GM12878 (cell line): ENCODE measurements around the gene RAP1GAP2. TPM values are rescaled to one million over a fixed set of nuclear protein-coding genes. Genes with fewer than 3 reads are reported as not detected.

Experiments used
- ATAC-seq: fragments of 200-7000 bp; cut with Tn5 transposase; 3 replicates; pipeline ENCODE4 v1.9.1; 2020; ENCODE audit warnings: mild to moderate bottlenecking, moderate library complexity
- BruUV-seq: library from RNA; stranded (reverse); fragments of 400-500 nt; replicated peaks from 2 replicates; lab custom pipeline; 2021; lab: Mats Ljungman, UMichigan
- CTCF ChIA-PET: fragments of 300-600 bp; sonication (Branson Sonifier 250); formaldehyde crosslinking; extraction: SDS; loops from one replicate; lab custom pipeline; 2021; ENCODE audit warnings: inconsistent platforms; lab: Yijun Ruan, JAX
- POLR2A ChIA-PET: fragments of 350-600 bp; formaldehyde crosslinking; extraction: SDS; loops from one replicate; lab custom pipeline; 2021; ENCODE audit warnings: inconsistent platforms; lab: Charles Lee
- RAD21 ChIA-PET: fragments of 300-600 bp; sonication (Branson Sonifier 250); formaldehyde crosslinking; loops from one replicate; lab custom pipeline; 2023; ENCODE audit warnings: antibody characterized with exemption; ENCODE audit not compliant: unreplicated experiment; lab: Charles Lee
- SMC1A ChIA-PET: fragments of 300-600 bp; sonication (Branson Sonifier 250); formaldehyde crosslinking; loops from one replicate; lab custom pipeline; 2023; ENCODE audit not compliant: unreplicated experiment, uncharacterized antibody; lab: Charles Lee
- DNase-seq: peaks from one replicate; pipeline ENCODE4 v3.0.0-alpha.2; 2011; ENCODE audit warnings: low read depth, low spot score
- FAIRE-seq: peaks from 3 replicates; lab custom pipeline; 2011; peaks lifted over from hg19 to GRCh38; lab: Jason Lieb, UNC
- H2AFZ ChIP-seq: 2 replicates; pipeline ENCODE4 v1.6.0; 2011; ENCODE audit warnings: low read depth, low read length, control low read depth; ENCODE audit not compliant: control insufficient read depth
- H3K27ac ChIP-seq: 2 replicates; pipeline ENCODE4 v1.5.1; 2011; ENCODE audit warnings: control low read depth; ENCODE audit not compliant: control insufficient read depth, insufficient read depth
- H3K27me3 ChIP-seq, 2 experiments: replicated peaks in 1 of 2; 2 replicates each; pipeline versions ENCODE4 v1.6.0 to v1.6.1; 2011; ENCODE audit warnings: low read length in 1 of 2; ENCODE audit not compliant: control insufficient read depth in 2 of 2, insufficient read depth in 2 of 2
- H3K36me3 ChIP-seq, 2 experiments: 2 replicates each; pipeline ENCODE4 v1.5.1; 2011; ENCODE audit warnings: low read length in 1 of 2; ENCODE audit not compliant: control insufficient read depth in 2 of 2, insufficient read depth in 2 of 2
- H3K4me1 ChIP-seq: 2 replicates; pipeline ENCODE4 v1.6.1; 2011; ENCODE audit warnings: mild to moderate bottlenecking, low read length, moderate library complexity, mixed read lengths; ENCODE audit not compliant: control insufficient read depth, insufficient read depth
- H3K4me2 ChIP-seq: 2 replicates; pipeline ENCODE4 v1.6.0; 2011; ENCODE audit warnings: control low read depth; ENCODE audit not compliant: control insufficient read depth, insufficient read depth
- H3K4me3 ChIP-seq: fragments of 200-600 bp; sonication (generic); 2 replicates; pipeline ENCODE4 v1.5.1; 2016
- H3K79me2 ChIP-seq: 2 replicates; pipeline ENCODE4 v1.6.0; 2011; ENCODE audit warnings: low read length; ENCODE audit not compliant: control insufficient read depth, insufficient read depth
- H3K9ac ChIP-seq: 2 replicates; pipeline ENCODE4 v1.8.0; 2011; ENCODE audit warnings: low read length, control low read depth, mixed read lengths; ENCODE audit not compliant: control insufficient read depth, insufficient read depth
- H3K9me3 ChIP-seq: replicated peaks from 3 replicates; pipeline ENCODE4 v1.5.1; 2011; ENCODE audit warnings: mild to moderate bottlenecking, low read length; ENCODE audit not compliant: control insufficient read depth, insufficient read depth
- H4K20me1 ChIP-seq: 2 replicates; pipeline ENCODE4 v1.6.0; 2011; ENCODE audit not compliant: control insufficient read depth, insufficient read depth
- ATF3 ChIP-seq: IDR thresholded peaks from 2 replicates; pipeline ENCODE4 v1.6.1; 2011; ENCODE audit warnings: low read depth, mild to moderate bottlenecking, low read length, moderate library complexity, borderline replicate concordance; ENCODE audit errors: extremely low read depth
- KLF5 ChIP-seq: fragments of 450-650 bp; IDR thresholded peaks from 2 replicates; pipeline ENCODE4 v1.6.1; 2014; ENCODE audit warnings: mild to moderate bottlenecking; ENCODE audit not compliant: partially characterized antibody
- NR2F1 ChIP-seq: fragments of 450-650 bp; conservative IDR thresholded peaks from 2 replicates; pipeline ENCODE4 v1.6.1; 2017; ENCODE audit warnings: mild to moderate bottlenecking
- PAX5 ChIP-seq: IDR thresholded peaks from 2 replicates; pipeline ENCODE4 v1.6.1; 2011; ENCODE audit warnings: low read depth, low read length, borderline replicate concordance
- PBX3 ChIP-seq: IDR thresholded peaks from 2 replicates; pipeline ENCODE4 v1.6.1; 2011; ENCODE audit warnings: mild to moderate bottlenecking, low read depth, low read length, moderate library complexity; ENCODE audit not compliant: insufficient replicate concordance
- POU2F2 ChIP-seq: IDR thresholded peaks from 3 replicates; pipeline ENCODE4 v1.6.1; 2011; ENCODE audit warnings: low read depth, mild to moderate bottlenecking, low read length, borderline replicate concordance
- SIN3A ChIP-seq: IDR thresholded peaks from 2 replicates; pipeline ENCODE4 v1.6.1; 2012; ENCODE audit warnings: low read depth, low read length, improper control_type of control experiment
- SMC3 ChIP-seq: IDR thresholded peaks from 2 replicates; pipeline ENCODE4 v1.6.1; 2011; ENCODE audit warnings: low read length, improper control_type of control experiment, borderline replicate concordance
- TARDBP ChIP-seq: IDR thresholded peaks from 2 replicates; pipeline ENCODE4 v1.6.1; 2016; ENCODE audit warnings: borderline replicate concordance
- ZBTB33 ChIP-seq: fragments of 450-650 bp; IDR thresholded peaks from 2 replicates; pipeline ENCODE4 v1.6.1; 2017; ENCODE audit warnings: mild to moderate bottlenecking
- ZBTB4 ChIP-seq: fragments of 450-650 bp; formaldehyde crosslinking; IDR thresholded peaks from 2 replicates; pipeline ENCODE4 v1.4.0; 2022; ENCODE audit warnings: mild to moderate bottlenecking, moderate library complexity
- ZNF687 ChIP-seq: fragments of 450-650 bp; IDR thresholded peaks from 2 replicates; pipeline ENCODE4 v1.6.1; 2017; ENCODE audit warnings: mild to moderate bottlenecking, moderate library complexity
- WGBS: methylation state at CpG from one replicate; pipeline ENCODE4 v1.1.6; 2016; ENCODE audit warnings: low lambda C conversion rate; ENCODE audit not compliant: insufficient replicate concordance, insufficient coverage; ENCODE audit errors: missing lambda C conversion rate; 5-methylcytosine and 5-hydroxymethylcytosine counted together
- in situ Hi-C: fragments of 300-500 bp; cut with MboI; formaldehyde crosslinking; loops from 9 replicates; pipeline ENCODE4 v1.14.3; 2018; ENCODE audit warnings: mixed read lengths
- intact Hi-C: fragments of 100-400 bp; cut with micrococcal nuclease; formaldehyde crosslinking; loops from one replicate; pipeline ENCODE4 v1.14.2; 2022; ENCODE audit not compliant: unreplicated experiment
- polyA plus RNA-seq, 11 experiments: library from polyadenylated mRNA; depleted of rRNA in 4 of 11; unstranded in 6 of 11; stranded (reverse) in 5 of 11; fragments of >200 nt; fragmentation: Nextera tagmentation in 4 of 11; fragmentation: Illumina TruSeq in 1 of 11; extraction: Ambion mirVana in 4 of 11; extraction: Trizol in 1 of 11; gene quantifications; 1 replicate in 1 of 11; 2 replicates in 10 of 11; pipeline versions ENCODE4 v1.2.1 to v1.2.3, GENCODE V29; 2011 to 2016; ENCODE audit warnings: inconsistent platforms in 2 of 11, missing spikeins in 2 of 11, low read depth in 1 of 11
- total RNA-seq, 4 experiments: library from RNA; depleted of rRNA in 3 of 4; stranded (reverse); fragments of >200 nt in 3 of 4; fragmentation: Illumina TruSeq in 1 of 4; extraction: Trizol in 1 of 4; gene quantifications; 2 replicates each; pipeline versions ENCODE4 v1.2.1 to v1.2.3, GENCODE V29; 2013 to 2021

The RAP1GAP2 gene
- total and polyA plus RNA-seq, 10 of the 15 experiments (the other 5 are each of a cell fraction or from before 2014, with no cell fraction given), result 0.03 to 0.95 (median 0.49) TPM; not detected in 2

GRCh38 chr17:2837147-2837561 is 40.9 kb downstream of the RAP1GAP2 start (continued):
- TF ChIP-seq ZBTB4 (CRISPR knock-in tag), result no peak
- 0 out of 3 replicates have a peak, but pooled peaks have one; percentile 27 for TF ChIP-seq POU2F2
- no peak for TF ChIP-seq KLF5
- 0 out of 2 replicates have a peak, but pooled peaks have one; percentile 13 for TF ChIP-seq PAX5
- TF ChIP-seq SMC3, result peak; percentile 47; the same call in 1 of the 2 replicates

GRCh38 chr17:2841606-2842005 is 45.4 kb downstream of the RAP1GAP2 start:
- DNase-seq, result no peak
- Histone ChIP-seq H3K27ac (no peak overlapping the region), H3K4me1 (no peaks in the 10 kb centered on the region), H3K36me3 (no peaks in the 10 kb centered on the region), H4K20me1 (no peaks in the 10 kb centered on the region), H3K27me3 (no peaks in the 10 kb centered on the region; a peak in 1 of 4 replicates), H3K9ac (no peak overlapping the region), H2AFZ (no peak overlapping the region), H3K4me2 (no peak overlapping the region), H3K79me2 (no peaks in the 10 kb centered on the region), H3K4me3 (no peak overlapping the region), H3K9me3 (no peaks in the 10 kb centered on the region)
- BruUV-seq, result no TSS peak
- CTCF ChIA-PET, result no interaction called here
- POLR2A ChIA-PET, result no interaction called here
- ATAC-seq, result no peak
- in situ Hi-C loops (no loop called here), intact Hi-C loops (no loop called here)
- FAIRE-seq, result no peak
- RAD21 ChIA-PET, result no interaction called here
- 38% methylated on average over 5 of the region's 5 CpGs for WGBS
- SMC1A ChIA-PET, result no interaction called here
- TF ChIP-seq TARDBP, result no peak
- TF ChIP-seq NR2F1, result no peak
- TF ChIP-seq ZBTB33, result no peak
- TF ChIP-seq ATF3, result no peak
- no peak for TF ChIP-seq SIN3A
- TF ChIP-seq PBX3, result no peak
- TF ChIP-seq ZNF687, result no peak
